Aorta (tissue), 5 donors: ENCODE measurements around the gene RBM20. TPM values are rescaled to one million over a fixed set of nuclear protein-coding genes. Genes with fewer than 3 reads are reported as not detected.

ENCODE experiments used
- ATAC-seq: fragments of 200-7000 bp; cut with Tn5 transposase; one replicate; pipeline ENCODE4 v1.9.1; 2022; ENCODE audit warnings: moderate library complexity; ENCODE audit not compliant: low FRiP score
- DNase-seq, 2 donors: peaks; one replicate each; pipeline ENCODE4 v3.0.0-alpha.2; 2020
- H3K27ac ChIP-seq, 2 donors: one replicate each; pipeline ENCODE4 v1.5.1; 2013; ENCODE audit warnings: low read length in 2 of 2, mild to moderate bottlenecking in 2 of 2, moderate library complexity in 2 of 2, control low read depth in 1 of 2, inconsistent platforms in 1 of 2, low read depth in 1 of 2
- H3K27me3 ChIP-seq, 2 donors: one replicate each; pipeline ENCODE4 v1.6.1; 2013; ENCODE audit warnings: control low read depth in 1 of 2, low read length in 1 of 2, mild to moderate bottlenecking in 1 of 2, moderate library complexity in 1 of 2; ENCODE audit not compliant: insufficient read depth in 2 of 2, control insufficient read depth in 1 of 2
- H3K36me3 ChIP-seq, 2 donors: one replicate each; pipeline ENCODE4 v1.6.1; 2013; ENCODE audit warnings: control low read depth in 1 of 2, low read length in 1 of 2, mild to moderate bottlenecking in 1 of 2; ENCODE audit not compliant: insufficient read depth in 2 of 2, control insufficient read depth in 1 of 2
- H3K4me1 ChIP-seq, 2 donors: one replicate each; pipeline ENCODE4 v1.6.1; 2013; ENCODE audit warnings: low read length in 2 of 2, control low read depth in 1 of 2, mild to moderate bottlenecking in 1 of 2, moderate library complexity in 1 of 2; ENCODE audit not compliant: insufficient read depth in 2 of 2, control insufficient read depth in 1 of 2
- H3K4me3 ChIP-seq, 2 donors: one replicate each; pipeline ENCODE4 v1.5.1; 2013; ENCODE audit warnings: low read length in 2 of 2, control low read depth in 1 of 2, mild to moderate bottlenecking in 1 of 2
- H3K9me3 ChIP-seq: one replicate; pipeline ENCODE4 v1.6.1; 2013; ENCODE audit warnings: mild to moderate bottlenecking, low read length; ENCODE audit not compliant: control insufficient read depth
- WGBS, 2 donors: extraction: QIAGEN DNeasy Blood & Tissue Kit; methylation state at CpG; one replicate each; pipeline ENCODE4 v1.1.7; 2013; 5-methylcytosine and 5-hydroxymethylcytosine counted together
- intact Hi-C, 2 donors: fragments of 100-400 bp; cut with DNase I; formaldehyde crosslinking; loops; one replicate each; pipeline versions ENCODE4 v1.14.2 to v1.15.0; 2022
- polyA plus RNA-seq, 2 donors: library from polyadenylated mRNA; stranded (reverse); fragments of 200-250 nt; gene quantifications; one replicate each; pipeline ENCODE4 v1.2.3, GENCODE V29; 2013
- total RNA-seq, 2 donors: library from RNA; stranded (reverse); fragmentation: NEBNext Ultra II Directional; extraction: Animal tissue kit (Norgen Biotek cat#: 25700); gene quantifications; one replicate each; pipeline ENCODE4 v1.2.1, GENCODE V29; 2021
- donor health status: healthy with polysubstance abuse.
- donor health status: Bipolar disorder and iron deficiency.
- donor health status: DM: no; HTN: no; CAD: no.
- donor health status: DM: no; HTN: no; CAD: no.
- donor health status: DM: yes; HTN: yes; CAD: no.

Gene RBM20
- total and polyA plus RNA-seq, 4 donors: 2.9 to 11.2 (median 8.0) TPM

DNA sequence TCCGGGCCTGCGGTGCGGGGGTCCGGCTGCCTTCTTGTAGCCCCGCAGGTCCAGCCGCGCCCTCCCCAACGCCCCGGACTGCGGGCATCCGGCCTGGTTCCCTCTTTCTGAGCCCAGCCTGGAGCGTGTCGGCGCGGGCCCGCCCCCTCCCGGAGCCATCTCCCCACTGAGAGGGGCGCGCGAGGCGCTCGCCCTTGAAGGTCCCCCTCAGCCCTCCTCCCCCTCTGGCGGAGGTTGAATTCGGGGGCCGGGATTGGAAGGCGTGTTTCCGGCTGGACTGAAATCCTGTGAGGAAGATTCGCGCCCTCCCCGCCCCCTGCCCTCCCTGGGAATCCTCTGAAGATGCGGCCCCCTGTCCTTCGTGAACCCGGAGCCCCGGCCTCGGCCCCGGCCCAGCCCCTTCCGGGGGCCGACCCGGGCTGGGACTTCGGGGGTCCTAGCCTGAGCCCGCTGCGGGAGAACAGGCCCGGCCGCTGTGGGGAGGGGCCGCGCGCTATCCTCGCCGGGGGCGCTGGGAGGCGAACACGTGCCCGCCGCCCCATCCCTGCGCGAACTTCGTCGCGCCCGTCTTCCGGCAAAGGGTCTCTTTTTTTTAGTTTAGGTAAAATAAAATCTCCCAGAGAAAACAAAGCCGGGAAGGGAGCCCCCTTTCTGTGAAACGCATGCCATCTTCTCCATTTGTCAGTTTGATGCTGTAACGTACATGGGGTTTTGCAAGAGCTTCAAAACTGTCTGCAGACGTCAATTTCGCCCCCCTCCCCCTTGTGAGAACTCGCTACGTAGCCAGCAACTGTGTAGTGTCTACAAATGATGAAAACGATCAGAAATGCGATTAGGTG lies 228.2 kb downstream of the RBM20 start:
- peak overlapping the region; percentile 97 to 98 for H3K4me3 ChIP-seq
- intact Hi-C loops: loop anchor here (2.0 to 5.0 kb wide), 3 partner anchors 46 to 70 kb away; partner anchors contain the start of genes BBIP1 (in 1 of the 2) and SHOC2 (in 1 of the 2)
- H3K27me3 ChIP-seq: no peaks in the 10 kb centered on the region
- peak overlapping the region; percentile 79 to 89 for H3K27ac ChIP-seq
- H3K9me3 ChIP-seq: no peaks in the 10 kb centered on the region
- H3K4me1 ChIP-seq: peaks cover 0 to 7% of the 10 kb centered on the region in 2 donors
- whole genome bisulfite sequencing, 2 donors: 0% methylated on average over 66 to 70 of the region's 70 CpGs
- DNase-seq: peak; percentile 83 to 90
- ATAC-seq: peak; percentile 85
- peaks cover 0 to 1% of the 10 kb centered on the region in 2 donors for H3K36me3 ChIP-seq

DNA sequence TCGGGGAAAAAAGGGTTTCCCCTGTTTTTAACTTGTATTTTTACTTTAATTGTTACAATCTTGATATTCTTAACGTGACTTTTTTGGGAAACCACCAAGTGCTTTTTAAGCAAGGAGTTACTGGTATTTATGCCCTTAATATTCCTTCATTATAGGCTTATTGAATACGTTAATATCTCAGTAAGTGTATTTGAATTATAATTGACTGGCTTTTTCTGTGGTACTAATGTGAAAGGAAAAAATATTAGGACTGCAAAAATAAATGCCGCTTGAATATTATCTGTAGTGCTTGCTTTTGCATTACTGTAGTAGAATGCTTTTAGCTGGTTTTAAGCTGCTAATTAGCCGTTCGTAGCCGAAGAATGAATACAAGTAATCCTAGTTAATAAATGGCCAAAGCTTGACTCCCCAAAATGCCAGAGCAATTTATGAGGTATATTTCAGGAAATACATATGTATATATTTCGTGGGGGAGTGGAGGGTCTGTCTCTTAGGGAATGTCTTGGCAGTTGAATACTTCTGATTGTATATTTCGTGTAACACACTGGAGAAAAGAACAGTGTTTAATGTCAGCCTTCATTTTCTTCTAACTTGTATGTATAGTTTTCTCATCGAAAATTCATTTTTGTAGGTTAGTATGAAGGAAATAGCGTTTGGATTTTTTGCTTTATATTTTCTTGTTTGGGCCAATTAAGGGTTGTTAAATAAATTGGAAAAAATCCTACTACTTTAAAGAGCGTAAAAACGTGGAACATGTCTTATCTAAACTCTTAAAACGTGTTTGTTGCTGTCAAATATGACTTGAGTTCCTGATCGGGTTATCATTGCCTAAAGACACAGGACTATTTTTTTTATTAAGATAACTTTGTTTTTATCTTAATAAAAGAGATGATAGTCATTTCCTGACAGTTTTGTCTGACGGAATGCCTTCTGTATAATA lies 229.1 kb downstream of the RBM20 start:
- Histone ChIP-seq H3K27ac (no peak overlapping the region), H3K27me3 (no peaks in the 10 kb centered on the region), H3K36me3 (peaks cover 0 to 1% of the 10 kb centered on the region in 2 donors), H3K4me1 (no peaks in the 10 kb centered on the region), H3K4me3 (peak overlapping the region; percentile 97 to 98), H3K9me3 (no peaks in the 10 kb centered on the region)
- DNase-seq (no peak), ATAC-seq (no peak)
- 1% methylated on average over 16 of the region's 16 CpGs for WGBS, 2 donors
- intact Hi-C loops: loop anchor here (2.0 to 5.0 kb wide), 3 partner anchors 46 to 71 kb away; partner anchors contain the start of genes BBIP1 (in 1 of the 2) and SHOC2 (in 1 of the 2)

DNA sequence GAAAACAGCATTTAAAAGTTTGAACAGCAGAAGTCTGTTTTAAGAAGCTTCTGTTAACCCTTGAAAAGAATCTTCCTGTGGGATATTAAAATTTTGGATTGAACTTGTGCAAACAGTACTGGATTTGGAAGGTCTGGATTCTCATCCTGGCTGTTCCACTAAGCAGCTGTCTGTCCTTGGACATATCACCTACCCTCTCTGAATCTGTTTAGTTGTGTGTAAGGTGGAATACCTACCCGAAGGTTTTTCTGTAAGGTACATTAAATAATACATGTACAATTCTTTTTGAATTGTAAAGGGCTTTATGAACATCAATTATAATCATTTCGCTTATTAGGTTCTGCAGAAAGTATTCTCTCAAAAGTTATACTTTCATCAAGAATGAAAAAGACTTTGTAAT lies 229.8 kb downstream of the RBM20 start:
- no peak overlapping the region for H3K27ac ChIP-seq
- WGBS, 2 donors: 30 to 37% methylated on average over 2 of the region's 2 CpGs
- intact Hi-C loops: loop anchor here (2.0 to 5.0 kb wide), 3 partner anchors 45 to 72 kb away; partner anchors contain the start of genes BBIP1 (in 1 of the 2) and SHOC2 (in 1 of the 2)
- ATAC-seq: no peak
- H3K9me3 ChIP-seq: no peaks in the 10 kb centered on the region
- H3K27me3 ChIP-seq: no peaks in the 10 kb centered on the region
- H3K4me3 ChIP-seq: peak overlapping the region in 1 of 2 donors; percentile 15
- no peak for DNase-seq
- no peaks in the 10 kb centered on the region for H3K4me1 ChIP-seq
- peaks cover 0 to 1% of the 10 kb centered on the region in 2 donors for H3K36me3 ChIP-seq

DNA sequence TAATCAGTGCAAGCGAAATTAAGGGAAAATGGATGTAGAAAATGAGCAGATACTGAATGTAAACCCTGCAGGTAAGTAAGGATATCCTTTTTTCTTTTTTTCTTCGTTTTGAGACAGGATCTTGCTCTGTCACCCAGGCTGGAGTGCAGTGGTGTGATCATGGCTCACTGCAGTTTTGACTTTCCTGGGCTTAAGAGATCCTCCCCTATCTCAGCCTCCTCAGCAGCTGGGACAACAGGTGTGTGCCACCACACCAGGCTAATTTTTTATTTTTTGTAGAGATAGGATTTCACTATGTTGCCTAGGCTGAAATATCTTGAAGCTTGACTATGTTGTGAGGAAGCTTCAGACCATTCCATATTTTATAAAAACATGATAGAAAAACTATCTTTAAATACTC lies 231.9 kb downstream of the RBM20 start:
- Histone ChIP-seq H3K36me3 (peaks cover 0 to 1% of the 10 kb centered on the region in 2 donors), H3K4me3 (no peak overlapping the region), H3K4me1 (no peaks in the 10 kb centered on the region), H3K27ac (no peak overlapping the region), H3K27me3 (no peaks in the 10 kb centered on the region), H3K9me3 (no peaks in the 10 kb centered on the region)
- WGBS, 2 donors: 75 to 76% methylated on average over 2 of the region's 2 CpGs
- ATAC-seq (no peak), DNase-seq (no peak)
- intact Hi-C loops: no loop called here

DNA sequence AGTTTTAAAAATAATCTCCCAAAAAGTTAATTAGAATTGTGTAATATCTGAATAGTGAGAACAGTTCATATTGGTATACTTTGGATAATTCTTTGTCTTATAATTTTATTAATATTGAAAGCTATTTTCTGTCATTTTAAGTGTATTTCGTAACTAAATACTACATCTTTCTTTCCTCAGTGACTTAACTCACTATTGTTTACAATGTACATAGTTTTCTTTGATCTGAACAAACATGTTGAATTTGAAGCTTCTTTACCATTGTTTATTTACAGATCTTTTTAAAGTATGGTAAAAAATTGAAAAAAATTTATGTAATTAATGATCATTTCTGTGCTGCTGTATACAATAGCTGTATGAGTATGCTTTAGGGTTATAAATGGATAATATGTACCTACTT lies 232.7 kb downstream of the RBM20 start:
- H3K27ac ChIP-seq: no peak overlapping the region
- no peak for ATAC-seq
- H3K4me1 ChIP-seq: no peaks in the 10 kb centered on the region

DNA sequence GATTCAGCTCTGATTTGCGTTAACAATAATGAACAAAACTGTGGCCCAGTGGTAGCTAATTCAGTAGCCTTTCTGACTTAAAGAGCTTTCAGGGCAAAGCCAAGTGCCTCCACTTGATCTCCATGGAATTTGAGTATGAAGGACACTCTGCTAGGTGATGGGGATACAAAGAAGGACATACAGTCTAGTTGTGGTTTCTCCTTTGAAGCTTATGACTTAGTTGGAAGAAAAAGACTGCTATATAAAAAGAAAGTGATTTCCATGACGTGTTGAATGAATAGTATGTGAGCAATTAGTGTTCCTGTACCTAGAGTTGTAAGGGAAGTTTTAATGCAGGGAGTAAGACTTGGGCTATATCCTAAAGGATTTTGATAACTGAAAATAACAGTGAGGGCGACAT lies 235.9 kb downstream of the RBM20 start:
- Histone ChIP-seq H3K27ac (no peak overlapping the region), H3K36me3 (peaks cover 0 to 3% of the 10 kb centered on the region in 2 donors), H3K27me3 (no peaks in the 10 kb centered on the region)

More for the DNA sequence above, 232.7 kb downstream of the RBM20 start:
- intact Hi-C loops: no loop called here
- H3K4me3 ChIP-seq: no peak overlapping the region
- peaks cover 0 to 3% of the 10 kb centered on the region in 2 donors for H3K36me3 ChIP-seq
- no peak for DNase-seq
- no peaks in the 10 kb centered on the region for H3K27me3 ChIP-seq
- H3K9me3 ChIP-seq: no peaks in the 10 kb centered on the region
- WGBS, 2 donors: 94 to 98% methylated on average over 1 of the region's 1 CpG

DNA sequence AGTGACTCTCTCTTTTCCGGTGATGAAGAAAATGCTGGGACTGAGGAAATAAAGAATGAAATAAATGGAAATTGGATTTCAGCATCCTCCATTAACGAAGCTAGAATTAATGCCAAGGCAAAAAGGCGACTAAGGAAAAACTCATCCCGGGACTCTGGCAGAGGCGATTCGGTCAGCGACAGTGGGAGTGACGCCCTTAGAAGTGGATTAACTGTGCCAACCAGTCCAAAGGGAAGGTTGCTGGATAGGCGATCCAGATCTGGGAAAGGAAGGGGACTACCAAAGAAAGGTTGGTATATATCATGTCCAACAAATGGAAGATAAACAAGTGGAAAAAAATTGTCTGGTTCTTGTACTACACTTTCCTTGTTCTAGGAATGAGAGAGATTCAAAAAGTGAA lies 237.1 kb downstream of the RBM20 start:
- no peak overlapping the region for H3K4me3 ChIP-seq
- H3K27ac ChIP-seq: peak overlapping the region; percentile 39 to 57
- intact Hi-C loops: no loop called here
- WGBS, 2 donors: 27 to 30% methylated on average over 9 of the region's 9 CpGs
- no peak for DNase-seq
- H3K27me3 ChIP-seq: no peaks in the 10 kb centered on the region
- H3K9me3 ChIP-seq: no peaks in the 10 kb centered on the region
- no peak for ATAC-seq
- H3K4me1 ChIP-seq: no peaks in the 10 kb centered on the region
- H3K36me3 ChIP-seq: peaks cover 0 to 3% of the 10 kb centered on the region in 2 donors

More for the DNA sequence above, 235.9 kb downstream of the RBM20 start:
- intact Hi-C loops: no loop called here
- no peaks in the 10 kb centered on the region for H3K9me3 ChIP-seq
- no peaks in the 10 kb centered on the region for H3K4me1 ChIP-seq
- WGBS, 2 donors: 56 to 61% methylated on average over 3 of the region's 3 CpGs
- ATAC-seq (no peak), DNase-seq (no peak)
- no peak overlapping the region for H3K4me3 ChIP-seq

DNA sequence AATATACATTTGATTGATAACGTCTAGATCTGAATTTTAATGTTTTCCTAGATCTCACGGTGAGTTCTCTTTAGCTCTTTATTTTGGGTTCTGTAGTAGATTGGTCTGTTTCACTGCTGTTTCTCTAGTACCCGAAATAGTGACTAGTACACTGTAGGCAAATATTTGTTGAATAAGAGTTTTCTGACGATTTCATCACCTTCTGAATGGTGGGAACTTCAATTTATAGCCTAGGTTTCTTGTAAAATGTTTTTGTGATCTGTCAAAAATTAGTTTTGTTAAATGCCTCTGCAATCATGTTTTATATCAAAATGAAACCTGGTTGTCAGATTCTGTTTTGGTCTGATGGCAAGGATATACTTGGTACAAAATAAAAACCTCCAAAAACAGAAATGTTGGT lies 237.8 kb downstream of the RBM20 start:
- H3K4me3 ChIP-seq: peak overlapping the region in 1 of 2 donors; percentile 41
- no peak for DNase-seq
- H3K9me3 ChIP-seq: no peaks in the 10 kb centered on the region
- WGBS, 2 donors: 11 to 12% methylated on average over 4 of the region's 4 CpGs
- H3K27me3 ChIP-seq: no peaks in the 10 kb centered on the region
- no peaks in the 10 kb centered on the region for H3K4me1 ChIP-seq
- intact Hi-C loops: no loop called here
- H3K27ac ChIP-seq: no peak overlapping the region
- H3K36me3 ChIP-seq: peaks cover 0 to 3% of the 10 kb centered on the region in 2 donors
- no peak for ATAC-seq
